HEK293 (cell line): Measurements from ENCODE around the gene IKZF4.
"Not testable (repeated sequence)": the region's sequence is repeated elsewhere in the genome, so short reads cannot be mapped to it uniquely, and the experiment has no call there.

Experiments used
- CTCF ChIA-PET: fragments of 350-600 bp; formaldehyde crosslinking; extraction: SDS; loops from one replicate; lab custom pipeline; 2021; ENCODE audit warnings: antibody characterized with exemption; lab: Yijun Ruan, JAX
- POLR2A ChIA-PET: fragments of 300-600 bp; formaldehyde crosslinking; extraction: SDS; loops from one replicate; lab custom pipeline; 2020; ENCODE audit warnings: antibody characterized with exemption, inconsistent platforms; lab: Yijun Ruan, JAX
- H3K27ac ChIP-seq: fragments of 200-500 bp; sonication (Bioruptor generic); 2 replicates; pipeline ENCODE4 v1.5.1; 2014; ENCODE audit warnings: low read depth, low read length, control low read depth, inconsistent platforms; ENCODE audit errors: extremely low read depth
- H3K36me3 ChIP-seq, 2 experiments: fragments of 200-500 bp in 1 of 2; sonication (Bioruptor generic) in 1 of 2; 1 replicate in 1 of 2; 2 replicates in 1 of 2; pipeline ENCODE4 v1.5.1; 2014 to 2017; ENCODE audit warnings: inconsistent platforms in 2 of 2, low read length in 2 of 2; ENCODE audit not compliant: control insufficient read depth in 2 of 2, insufficient read depth in 1 of 2
- H3K4me1 ChIP-seq: fragments of 200-500 bp; sonication (Bioruptor generic); 2 replicates; pipeline ENCODE4 v1.5.1; 2014; ENCODE audit warnings: mild to moderate bottlenecking, low read length, inconsistent platforms; ENCODE audit not compliant: control insufficient read depth, insufficient read depth
- H3K4me3 ChIP-seq: 2 replicates; pipeline ENCODE4 v1.5.1; 2011; ENCODE audit warnings: low read depth, mild to moderate bottlenecking, control low read depth, low read length, moderate library complexity
- H3K9me3 ChIP-seq: fragments of 200-500 bp; sonication (Bioruptor generic); 2 replicates; pipeline ENCODE4 v1.5.1; 2014; ENCODE audit warnings: low read depth, low read length, inconsistent platforms; ENCODE audit not compliant: control insufficient read depth, insufficient read depth
- GLIS2 ChIP-seq: fragments of 450-650 bp; formaldehyde crosslinking; IDR thresholded peaks from 2 replicates; pipeline ENCODE4 v1.5.1; 2016; ENCODE audit warnings: missing biosample characterization, missing genetic modification characterization
- IKZF3 ChIP-seq: fragments of 450-650 bp; IDR thresholded peaks from 2 replicates; pipeline ENCODE4 v1.5.0; 2018; ENCODE audit warnings: missing biosample characterization, mild to moderate bottlenecking, missing genetic modification characterization, moderate library complexity
- INSM2 ChIP-seq: fragments of 450-650 bp; formaldehyde crosslinking; IDR thresholded peaks from 2 replicates; pipeline ENCODE4 v1.5.1; 2016; ENCODE audit warnings: missing biosample characterization, missing genetic modification characterization
- OSR2 ChIP-seq: fragments of 450-650 bp; formaldehyde crosslinking; IDR thresholded peaks from 2 replicates; pipeline ENCODE4 v1.5.1; 2016; ENCODE audit warnings: missing biosample characterization, missing genetic modification characterization
- OVOL3 ChIP-seq: fragments of 450-650 bp; formaldehyde crosslinking; IDR thresholded peaks from 2 replicates; pipeline ENCODE4 v1.5.1; 2016; ENCODE audit warnings: missing biosample characterization, missing genetic modification characterization
- PRDM4 ChIP-seq: fragments of 450-650 bp; formaldehyde crosslinking; IDR thresholded peaks from 2 replicates; pipeline ENCODE4 v1.5.1; 2017; ENCODE audit warnings: missing biosample characterization, missing genetic modification characterization
- REST ChIP-seq: fragments of 450-650 bp; formaldehyde crosslinking; IDR thresholded peaks from 2 replicates; pipeline ENCODE4 v1.5.1; 2016; ENCODE audit warnings: missing biosample characterization, missing genetic modification characterization
- ZBTB6 ChIP-seq: fragments of 450-650 bp; formaldehyde crosslinking; IDR thresholded peaks from 2 replicates; pipeline ENCODE4 v1.5.1; 2017; ENCODE audit warnings: missing biosample characterization, missing genetic modification characterization
- ZFHX2 ChIP-seq: fragments of 450-650 bp; formaldehyde crosslinking; conservative IDR thresholded peaks from 2 replicates; pipeline ENCODE4 v1.5.1; 2016; ENCODE audit warnings: missing biosample characterization, missing genetic modification characterization
- ZFP69B ChIP-seq: fragments of 450-650 bp; formaldehyde crosslinking; IDR thresholded peaks from 2 replicates; pipeline ENCODE4 v1.5.1; 2016; ENCODE audit warnings: missing biosample characterization, missing genetic modification characterization
- ZNF10 ChIP-seq: fragments of 450-650 bp; formaldehyde crosslinking; IDR thresholded peaks from 2 replicates; pipeline ENCODE4 v1.5.1; 2017; ENCODE audit warnings: missing biosample characterization, missing genetic modification characterization
- ZNF138 ChIP-seq: fragments of 450-650 bp; formaldehyde crosslinking; IDR thresholded peaks from 2 replicates; pipeline ENCODE4 v1.5.1; 2016; ENCODE audit warnings: missing biosample characterization, missing genetic modification characterization, borderline replicate concordance
- ZNF175 ChIP-seq: fragments of 450-650 bp; formaldehyde crosslinking; IDR thresholded peaks from 2 replicates; pipeline ENCODE4 v1.5.1; 2016; ENCODE audit warnings: missing biosample characterization, missing genetic modification characterization
- ZNF266 ChIP-seq: fragments of 450-650 bp; formaldehyde crosslinking; IDR thresholded peaks from 2 replicates; pipeline ENCODE4 v1.5.1; 2016; ENCODE audit warnings: missing biosample characterization, missing genetic modification characterization, low read depth
- ZNF48 ChIP-seq: fragments of 450-650 bp; formaldehyde crosslinking; IDR thresholded peaks from 2 replicates; pipeline ENCODE4 v1.5.1; 2016; ENCODE audit warnings: missing biosample characterization, missing genetic modification characterization
- ZNF549 ChIP-seq: fragments of 450-650 bp; IDR thresholded peaks from 2 replicates; pipeline ENCODE4 v1.5.1; 2018; ENCODE audit warnings: missing biosample characterization, missing genetic modification characterization, mild to moderate bottlenecking, inconsistent platforms, moderate library complexity
- ZNF791 ChIP-seq: fragments of 450-650 bp; formaldehyde crosslinking; IDR thresholded peaks from 2 replicates; pipeline ENCODE4 v1.5.1; 2016; ENCODE audit warnings: missing biosample characterization, missing genetic modification characterization

Gene IKZF4

GRCh38 chr12:56001487-56002100, 19.2 kb upstream of the IKZF4 start (continued):
- TF ChIP-seq ZNF791 (tag by site-specific recombination) (no peak), IKZF3 (no peak)

GRCh38 chr12:56003376-56003775, 17.5 kb upstream of the IKZF4 start:
- CTCF ChIA-PET, result interaction anchor here (0.7 to 1.2 kb wide), 2 partner anchors 26 to 37 kb away, joined by 3 to 5 read pairs; no protein-coding TSS in a partner anchor
- H3K27ac ChIP-seq, H3K9me3 ChIP-seq, H3K4me3 ChIP-seq, H3K4me1 ChIP-seq, POLR2A ChIA-PET: not testable (repeated sequence)
- peaks cover 0 to 29% of the 10 kb centered on the region in 2 experiments; a peak in 2 of 3 replicates for H3K36me3 ChIP-seq

- H3K36me3 ChIP-seq, result peaks cover 0 to 29% of the 10 kb centered on the region in 2 experiments; a peak in 2 of 3 replicates
- H3K9me3 ChIP-seq, result no peaks in the 10 kb centered on the region
- no peaks in the 10 kb centered on the region; the same call in 1 of the 2 replicates for H3K4me1 ChIP-seq
- no peak for TF ChIP-seq REST (tag by site-specific recombination)
- no peak for TF ChIP-seq OVOL3 (tag by site-specific recombination)
- TF ChIP-seq PRDM4 (tag by site-specific recombination), result no peak
- TF ChIP-seq, all 188 proteins: peak for 0
- CTCF ChIA-PET, result interaction anchor here (0.7 to 1.2 kb wide), 2 partner anchors 25 to 37 kb away, joined by 3 to 5 read pairs; no protein-coding TSS in a partner anchor
- POLR2A ChIA-PET, result interaction anchor here (0.9 kb wide), 1 partner anchor 9 kb away, joined by 3 read pairs; no protein-coding TSS in a partner anchor
- Histone ChIP-seq H3K4me3 (no peak overlapping the region), H3K27ac (no peak overlapping the region)
These were observed 16.6 kb upstream of the IKZF4 start for GRCh38 chr12:56004211-56004610.

GRCh38 chr12:56007564-56008559, 13.0 kb upstream of the IKZF4 start:
- POLR2A ChIA-PET, result interaction anchor here (0.6 to 3.2 kb wide), 14 partner anchors 11 to 632 kb away, joined by 3 to 48 read pairs (median 4); partner anchors contain the start of genes CD63, DNAJC14, ERBB3 and ESYT1
- Histone ChIP-seq H3K4me1 (no peaks in the 10 kb centered on the region; the same call in 1 of the 2 replicates), H3K27ac (peak overlapping the region; percentile 70), H3K36me3 (peaks cover 0 to 19% of the 10 kb centered on the region in 2 experiments; a peak in 2 of 3 replicates), H3K9me3 (no peaks in the 10 kb centered on the region), H3K4me3 (peak overlapping the region; percentile 51)
- CTCF ChIA-PET, result interaction anchor here (1.0 to 2.7 kb wide), 4 partner anchors 11 to 33 kb away, joined by 3 to 17 read pairs (median 8); partner anchors contain the start of gene SUOX
- no peak for TF ChIP-seq INSM2 (tag by site-specific recombination)
- no peak for TF ChIP-seq ZFP69B (tag by site-specific recombination)
- TF ChIP-seq ZNF175 (tag by site-specific recombination), result no peak
- 0 out of 2 replicates have a peak, but pooled peaks have one; percentile 53 for TF ChIP-seq GLIS2 (tag by site-specific recombination)
- TF ChIP-seq ZNF48, result no peak
- no peak for TF ChIP-seq ZNF138
- TF ChIP-seq ZNF266, result no peak
- no peak for TF ChIP-seq OSR2
- TF ChIP-seq ZBTB6 (tag by site-specific recombination), result no peak
- no peak; the same call in 1 of the 2 replicates for TF ChIP-seq ZNF10 (tag by site-specific recombination)
- TF ChIP-seq ZNF549 (tag by site-specific recombination), result no peak
- TF ChIP-seq ZFHX2, result peak; percentile 50
